Measurements from ENCODE around the gene AKAP8L.
"Not testable (repeated sequence)": the region's sequence is repeated elsewhere in the genome, so short reads cannot be mapped to it uniquely, and the experiment has no call there.

AKAP8L gene

GRCh38 chr19:15381864-15382263 is 36.9 kb downstream of the AKAP8L start:
- DNase-seq (ENCODE audit: low read depth) = no peak

GRCh38 chr19:15381429-15381828 is 37.4 kb downstream of the AKAP8L start:
- no peak for DNase-seq (ENCODE audit: low read depth)

GRCh38 chr19:15379999-15380647 is 38.7 kb downstream of the AKAP8L start:
- DNase-seq (ENCODE audit: low read depth) = no peak

- peak; percentile 97 for DNase-seq (ENCODE audit: low read depth)
These were observed 39.4 kb downstream of the AKAP8L start, which contains the start of gene AKAP8 for GRCh38 chr19:15379083-15379998. Gene AKAP8, minus strand, starts transcription at chr19:15379787. Its CDS starts 56 bp downstream, at chr19:15379731.

GRCh38 chr19:15378534-15379082 is 40.2 kb downstream of the AKAP8L start:
- DNase-seq (ENCODE audit: low read depth) = peak; percentile 24

GRCh38 chr19:15374796-15375440 is 43.9 kb downstream of the AKAP8L start:
- no peak for DNase-seq (ENCODE audit: low read depth)

GRCh38 chr19:15374105-15374651 is 44.6 kb downstream of the AKAP8L start:
- DNase-seq (ENCODE audit: low read depth) = no peak

- DNase-seq (ENCODE audit: low read depth) = no peak
These were observed 45.1 kb downstream of the AKAP8L start for GRCh38 chr19:15373644-15374043.

- no peak for DNase-seq (ENCODE audit: low read depth)
These were observed 45.9 kb downstream of the AKAP8L start for GRCh38 chr19:15372891-15373301.

- DNase-seq (ENCODE audit: low read depth) = no peak
These were observed 46.3 kb downstream of the AKAP8L start for GRCh38 chr19:15372470-15372869.

GRCh38 chr19:15371786-15372380 is 46.9 kb downstream of the AKAP8L start:
- no peak for DNase-seq (ENCODE audit: low read depth)

GRCh38 chr19:15371119-15371518 is 47.7 kb downstream of the AKAP8L start:
- no peak for DNase-seq (ENCODE audit: low read depth)

- no peak for DNase-seq (ENCODE audit: low read depth)
These were observed 49.2 kb downstream of the AKAP8L start for GRCh38 chr19:15369594-15369891.

GRCh38 chr19:15368798-15369593 is 49.8 kb downstream of the AKAP8L start:
- DNase-seq (ENCODE audit: low read depth) = no peak

- no peak for DNase-seq (ENCODE audit: low read depth)
These were observed 50.6 kb downstream of the AKAP8L start for GRCh38 chr19:15368051-15368632.

GRCh38 chr19:15367439-15367838 is 51.3 kb downstream of the AKAP8L start:
- DNase-seq (ENCODE audit: low read depth) = no peak

- DNase-seq (ENCODE audit: low read depth) = no peak
These were observed 53.5 kb downstream of the AKAP8L start for GRCh38 chr19:15365264-15365663.

- DNase-seq (ENCODE audit: low read depth) = not testable (repeated sequence)
These were observed 55.0 kb downstream of the AKAP8L start for GRCh38 chr19:15363791-15364190.

GRCh38 chr19:15363048-15363447 is 55.7 kb downstream of the AKAP8L start:
- DNase-seq (ENCODE audit: low read depth) = not testable (repeated sequence)

- not testable (repeated sequence) for DNase-seq (ENCODE audit: low read depth)
These were observed 58.8 kb downstream of the AKAP8L start for GRCh38 chr19:15360015-15360414.

Data from T follicular helper cell (primary cell).